Ishikawa (cell line): ENCODE measurements around the gene HTT-AS.

Experiments
- CEBPB ChIP-seq: IDR thresholded peaks from 2 replicates; pipeline ENCODE4 v1.6.1; 2012
- EP300 ChIP-seq: IDR thresholded peaks from 2 replicates; pipeline ENCODE4 v1.6.1; 2012; ENCODE audit warnings: borderline replicate concordance
- RAD21 ChIP-seq: IDR thresholded peaks from 2 replicates; pipeline ENCODE4 v1.6.1; 2012; ENCODE audit warnings: low read depth
- TAF1 ChIP-seq: IDR thresholded peaks from 2 replicates; pipeline ENCODE4 v1.6.1; 2012; ENCODE audit warnings: low read depth, mild to moderate bottlenecking
- TCF12 ChIP-seq: IDR thresholded peaks from 2 replicates; pipeline ENCODE4 v1.6.1; 2012; ENCODE audit warnings: low read depth
- YY1 ChIP-seq: IDR thresholded peaks from 2 replicates; pipeline ENCODE4 v1.6.1; 2012; ENCODE audit warnings: low read depth
- TF ChIP-seq, protein P1 (sequence below): IDR thresholded peaks from 2 replicates; pipeline ENCODE4 v1.6.1; 2012; ENCODE audit warnings: low read depth, mild to moderate bottlenecking
- TF ChIP-seq, protein P2 (sequence below): IDR thresholded peaks from 2 replicates; pipeline ENCODE4 v1.6.1; 2012

DNA sequence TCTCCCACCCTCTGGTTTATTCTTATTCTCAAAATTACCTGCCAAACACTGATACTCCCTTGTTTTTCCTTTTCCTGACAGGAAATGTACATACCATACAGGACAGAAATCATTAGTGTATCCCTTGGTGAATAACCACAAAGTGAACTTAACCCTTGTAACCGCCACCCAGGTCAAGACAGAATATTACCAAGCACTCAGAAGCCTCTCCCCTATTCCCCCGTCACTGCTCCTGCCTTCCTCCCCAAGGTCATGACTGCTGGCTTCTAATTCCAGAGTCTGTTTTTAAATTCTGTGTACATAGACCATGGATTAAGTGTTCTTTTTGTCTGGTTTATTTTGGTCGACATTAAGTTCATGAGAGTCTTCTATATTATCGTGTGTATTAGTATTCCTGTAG is 37.9 kb upstream of the HTT-AS start:
- TF ChIP-seq TCF12 (no peak), EP300 (no peak), CEBPB (no peak), RAD21 (no peak), TAF1 (no peak), YY1 (no peak)
- TF ChIP-seq, protein P1, sequence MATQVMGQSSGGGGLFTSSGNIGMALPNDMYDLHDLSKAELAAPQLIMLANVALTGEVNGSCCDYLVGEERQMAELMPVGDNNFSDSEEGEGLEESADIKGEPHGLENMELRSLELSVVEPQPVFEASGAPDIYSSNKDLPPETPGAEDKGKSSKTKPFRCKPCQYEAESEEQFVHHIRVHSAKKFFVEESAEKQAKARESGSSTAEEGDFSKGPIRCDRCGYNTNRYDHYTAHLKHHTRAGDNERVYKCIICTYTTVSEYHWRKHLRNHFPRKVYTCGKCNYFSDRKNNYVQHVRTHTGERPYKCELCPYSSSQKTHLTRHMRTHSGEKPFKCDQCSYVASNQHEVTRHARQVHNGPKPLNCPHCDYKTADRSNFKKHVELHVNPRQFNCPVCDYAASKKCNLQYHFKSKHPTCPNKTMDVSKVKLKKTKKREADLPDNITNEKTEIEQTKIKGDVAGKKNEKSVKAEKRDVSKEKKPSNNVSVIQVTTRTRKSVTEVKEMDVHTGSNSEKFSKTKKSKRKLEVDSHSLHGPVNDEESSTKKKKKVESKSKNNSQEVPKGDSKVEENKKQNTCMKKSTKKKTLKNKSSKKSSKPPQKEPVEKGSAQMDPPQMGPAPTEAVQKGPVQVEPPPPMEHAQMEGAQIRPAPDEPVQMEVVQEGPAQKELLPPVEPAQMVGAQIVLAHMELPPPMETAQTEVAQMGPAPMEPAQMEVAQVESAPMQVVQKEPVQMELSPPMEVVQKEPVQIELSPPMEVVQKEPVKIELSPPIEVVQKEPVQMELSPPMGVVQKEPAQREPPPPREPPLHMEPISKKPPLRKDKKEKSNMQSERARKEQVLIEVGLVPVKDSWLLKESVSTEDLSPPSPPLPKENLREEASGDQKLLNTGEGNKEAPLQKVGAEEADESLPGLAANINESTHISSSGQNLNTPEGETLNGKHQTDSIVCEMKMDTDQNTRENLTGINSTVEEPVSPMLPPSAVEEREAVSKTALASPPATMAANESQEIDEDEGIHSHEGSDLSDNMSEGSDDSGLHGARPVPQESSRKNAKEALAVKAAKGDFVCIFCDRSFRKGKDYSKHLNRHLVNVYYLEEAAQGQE: no peak
- TF ChIP-seq, protein P2, sequence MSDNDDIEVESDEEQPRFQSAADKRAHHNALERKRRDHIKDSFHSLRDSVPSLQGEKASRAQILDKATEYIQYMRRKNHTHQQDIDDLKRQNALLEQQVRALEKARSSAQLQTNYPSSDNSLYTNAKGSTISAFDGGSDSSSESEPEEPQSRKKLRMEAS: no peak
